Measurements from ENCODE around the gene ZNRF2. TPM values are rescaled to one million over a fixed set of nuclear protein-coding genes. Genes with fewer than 3 reads are reported as not detected.

ZNRF2 gene
- total RNA-seq, 3 donors from 2014 or later (not counting 1 experiment from before 2014, with no cell fraction given) = 35.0 to 43.7 (median 36.3) TPM

GRCh38 chr7:30322271-30323005, 38.0 kb downstream of the ZNRF2 start:
- no peaks in the 10 kb centered on the region for H3K9me3 Mint-ChIP-seq
- peaks cover 57 to 63% of the 10 kb centered on the region in 2 donors for H3K4me1 Mint-ChIP-seq
- H3K9me3 ChIP-seq (ENCODE audit: control insufficient read depth, insufficient read depth, low read length) = no peaks in the 10 kb centered on the region
- H3K27me3 ChIP-seq (ENCODE audit: control insufficient read depth, insufficient read depth, low read length) = no peaks in the 10 kb centered on the region
- H3K36me3 ChIP-seq (ENCODE audit: control insufficient read depth, insufficient read depth, low read length) = peaks cover 2% of the 10 kb centered on the region
- no peak for TF ChIP-seq CTCF (IDR thresholded peaks at IDR 0.05)
- peak overlapping the region; percentile 97 to 98 for H3K27ac Mint-ChIP-seq
- peaks cover 11% of the 10 kb centered on the region for H3K4me1 ChIP-seq (ENCODE audit: control insufficient read depth, insufficient read depth, low read length)
- H3K27ac ChIP-seq (ENCODE audit: low read length) = peak overlapping the region; percentile 87
- 19% methylated on average over 4 of the region's 4 CpGs for WGBS (ENCODE audit: insufficient coverage)
- intact Hi-C loops (cut with micrococcal nuclease) = loop anchor here (2.0 kb wide), 4 partner anchors 14 to 296 kb away; partner anchors contain the start of genes FKBP14 and ZNRF2
- peak; percentile 85 to 94 (median 91) for ATAC-seq
- peak overlapping the region; percentile 91 for H3K4me3 Mint-ChIP-seq
- DNase-seq = peak in 1 of 2 donors; percentile 70
- no peaks in the 10 kb centered on the region for H3K36me3 Mint-ChIP-seq
- peak overlapping the region; percentile 30 for H3K4me3 ChIP-seq (ENCODE audit: low read length)
- H3K27me3 Mint-ChIP-seq (ENCODE audit: low read depth in 2 of 2) = no peaks in the 10 kb centered on the region

- peak overlapping the region; percentile 91 for H3K4me3 Mint-ChIP-seq
Measured at GRCh38 chr7:30323006-30323355, 38.6 kb downstream of the ZNRF2 start.

GRCh38 chr7:30327813-30328212, 43.4 kb downstream of the ZNRF2 start:
- Histone ChIP-seq H3K4me1 (ENCODE audit: control insufficient read depth, insufficient read depth, low read length) (no peaks in the 10 kb centered on the region), H3K4me3 (ENCODE audit: low read length) (no peak overlapping the region), H3K36me3 (ENCODE audit: control insufficient read depth, insufficient read depth, low read length) (peaks cover 2% of the 10 kb centered on the region), H3K27me3 (ENCODE audit: control insufficient read depth, insufficient read depth, low read length) (no peaks in the 10 kb centered on the region), H3K27ac (ENCODE audit: low read length) (no peak overlapping the region), H3K9me3 (ENCODE audit: control insufficient read depth, insufficient read depth, low read length) (no peaks in the 10 kb centered on the region)
- Mint-ChIP-seq H3K9me3 (no peaks in the 10 kb centered on the region), H3K4me1 (peaks cover 53 to 61% of the 10 kb centered on the region in 2 donors), H3K27me3 (ENCODE audit: low read depth in 2 of 2) (no peaks in the 10 kb centered on the region), H3K4me3 (no peak overlapping the region), H3K36me3 (no peaks in the 10 kb centered on the region), H3K27ac (no peak overlapping the region)
- no peak for DNase-seq
- TF ChIP-seq CTCF (IDR thresholded peaks at IDR 0.05) = no peak
- ATAC-seq = no peak
- intact Hi-C loops (cut with micrococcal nuclease) = no loop called here
- WGBS (ENCODE audit: insufficient coverage) = 71% methylated on average over 1 of the region's 1 CpG

More at GRCh38 chr7:30323006-30323355, 38.6 kb downstream of the ZNRF2 start:
- 2% methylated on average over 2 of the region's 2 CpGs for WGBS (ENCODE audit: insufficient coverage)
- intact Hi-C loops (cut with micrococcal nuclease) = loop anchor here (2.0 kb wide), 4 partner anchors 14 to 296 kb away; partner anchors contain the start of genes FKBP14 and ZNRF2
- Histone ChIP-seq H3K27ac (ENCODE audit: low read length) (peak overlapping the region; percentile 87), H3K27me3 (ENCODE audit: control insufficient read depth, insufficient read depth, low read length) (no peaks in the 10 kb centered on the region), H3K9me3 (ENCODE audit: control insufficient read depth, insufficient read depth, low read length) (no peaks in the 10 kb centered on the region), H3K4me3 (ENCODE audit: low read length) (peak overlapping the region; percentile 30), H3K4me1 (ENCODE audit: control insufficient read depth, insufficient read depth, low read length) (peaks cover 11% of the 10 kb centered on the region), H3K36me3 (ENCODE audit: control insufficient read depth, insufficient read depth, low read length) (peaks cover 2% of the 10 kb centered on the region)
- DNase-seq (peak in 1 of 2 donors; percentile 54), ATAC-seq (peak; percentile 55 to 65 (median 64))
- Mint-ChIP-seq H3K36me3 (no peaks in the 10 kb centered on the region), H3K9me3 (no peaks in the 10 kb centered on the region), H3K4me1 (peaks cover 52 to 58% of the 10 kb centered on the region in 2 donors), H3K27me3 (ENCODE audit: low read depth in 2 of 2) (no peaks in the 10 kb centered on the region), H3K27ac (peak overlapping the region; percentile 97 to 98)
- TF ChIP-seq CTCF (IDR thresholded peaks at IDR 0.05) = no peak

All from natural killer cell (primary cell).